Mesenchymal stem cell (in vitro differentiated cells and primary cell): Measurements from ENCODE around the gene ZNF821.
"Not testable (repeated sequence)": the region's sequence is repeated elsewhere in the genome, so short reads cannot be mapped to it uniquely, and the experiment has no call there.

Source experiments
- DNase-seq: peaks from one replicate; pipeline ENCODE4 v3.0.0-alpha.2; 2013
- H2AFZ ChIP-seq: one replicate; pipeline ENCODE4 v1.6.1; 2013; ENCODE audit warnings: low read depth, mild to moderate bottlenecking, control low read depth, inconsistent platforms, low read length, moderate library complexity
- H2AK5ac ChIP-seq: 2 replicates; pipeline ENCODE4 v1.6.1; 2013; ENCODE audit warnings: low read length, moderate library complexity, mild to moderate bottlenecking, inconsistent platforms; ENCODE audit not compliant: severe bottlenecking
- H2BK120ac ChIP-seq: one replicate; pipeline ENCODE4 v1.6.1; 2013; ENCODE audit warnings: low read depth, mild to moderate bottlenecking, inconsistent platforms, low read length, moderate library complexity
- H2BK12ac ChIP-seq, 2 experiments: one replicate each; pipeline ENCODE4 v1.6.1; 2013; ENCODE audit warnings: inconsistent platforms in 2 of 2, low read length in 2 of 2, mild to moderate bottlenecking in 2 of 2, moderate library complexity in 2 of 2, control low read depth in 1 of 2
- H2BK15ac ChIP-seq: one replicate; pipeline ENCODE4 v1.6.1; 2013; ENCODE audit warnings: mild to moderate bottlenecking, low read depth, inconsistent platforms; ENCODE audit not compliant: poor library complexity, severe bottlenecking
- H2BK5ac ChIP-seq: 2 replicates; pipeline ENCODE4 v1.6.1; 2013; ENCODE audit warnings: low read depth, mild to moderate bottlenecking, low read length, control low read depth, inconsistent platforms; ENCODE audit not compliant: poor library complexity, severe bottlenecking
- H3K14ac ChIP-seq, 2 experiments: one replicate each; pipeline ENCODE4 v1.6.1; 2013; ENCODE audit warnings: inconsistent platforms in 2 of 2, low read length in 2 of 2, control low read depth in 1 of 2, mild to moderate bottlenecking in 1 of 2, moderate library complexity in 1 of 2
- H3K18ac ChIP-seq, 2 experiments: one replicate each; pipeline ENCODE4 v1.6.1; 2013; ENCODE audit warnings: inconsistent platforms in 2 of 2, low read length in 2 of 2, control low read depth in 1 of 2, low read depth in 1 of 2, mild to moderate bottlenecking in 1 of 2
- H3K23ac ChIP-seq, 2 experiments: one replicate each; pipeline ENCODE4 v1.6.1; 2013; ENCODE audit warnings: inconsistent platforms in 2 of 2, low read length in 2 of 2, mild to moderate bottlenecking in 2 of 2, moderate library complexity in 2 of 2, control low read depth in 1 of 2
- H3K27ac ChIP-seq: 2 replicates; pipeline ENCODE4 v1.5.1; 2013; ENCODE audit warnings: mild to moderate bottlenecking, moderate library complexity, low read length, control low read depth, inconsistent platforms; ENCODE audit not compliant: poor library complexity, severe bottlenecking
- H3K27me3 ChIP-seq, 2 experiments: 2 replicates each; pipeline versions ENCODE4 v1.6.1 to v1.7.0; 2013; ENCODE audit warnings: low read length in 2 of 2, mild to moderate bottlenecking in 2 of 2, moderate library complexity in 2 of 2, control low read depth in 1 of 2, inconsistent platforms in 1 of 2; ENCODE audit not compliant: control insufficient read depth in 1 of 2, insufficient read depth in 1 of 2
- H3K36me3 ChIP-seq, 2 experiments: 2 replicates each; pipeline versions ENCODE4 v1.6.1 to v1.7.0; 2013; ENCODE audit warnings: low read length in 2 of 2, control low read depth in 1 of 2, inconsistent platforms in 1 of 2, low read depth in 1 of 2, mild to moderate bottlenecking in 1 of 2; ENCODE audit not compliant: insufficient read depth in 2 of 2, control insufficient read depth in 1 of 2
- H3K4ac ChIP-seq, 2 experiments: one replicate each; pipeline ENCODE4 v1.6.1; 2013; ENCODE audit warnings: inconsistent platforms in 2 of 2, low read length in 2 of 2, mild to moderate bottlenecking in 2 of 2, moderate library complexity in 2 of 2, control low read depth in 1 of 2, low read depth in 1 of 2
- H3K4me1 ChIP-seq: 2 replicates; pipeline ENCODE4 v1.6.1; 2013; ENCODE audit warnings: low read depth, low read length, control low read depth; ENCODE audit not compliant: control insufficient read depth, insufficient read depth
- H3K4me2 ChIP-seq: 2 replicates; pipeline ENCODE4 v1.6.1; 2013; ENCODE audit warnings: low read length, mild to moderate bottlenecking, inconsistent platforms; ENCODE audit not compliant: poor library complexity, severe bottlenecking
- H3K4me3 ChIP-seq, 2 experiments: 2 replicates each; pipeline versions ENCODE4 v1.5.1 to v1.7.0; 2013; ENCODE audit warnings: low read length in 2 of 2, mild to moderate bottlenecking in 2 of 2, control low read depth in 1 of 2, low read depth in 1 of 2; ENCODE audit not compliant: insufficient read depth in 1 of 2
- H3K79me1 ChIP-seq: replicated peaks from 2 replicates; pipeline ENCODE4 v1.6.1; 2013; ENCODE audit warnings: mild to moderate bottlenecking, control low read depth, low read length, inconsistent platforms; ENCODE audit not compliant: poor library complexity, severe bottlenecking
- H3K9ac ChIP-seq: 2 replicates; pipeline ENCODE4 v1.7.0; 2013; ENCODE audit warnings: mild to moderate bottlenecking, low read length, moderate library complexity
- H3K9me3 ChIP-seq: 2 replicates; pipeline ENCODE4 v1.7.0; 2013; ENCODE audit warnings: mild to moderate bottlenecking, low read length; ENCODE audit not compliant: control insufficient read depth
- H4K8ac ChIP-seq: one replicate; pipeline ENCODE4 v1.6.1; 2013; ENCODE audit warnings: inconsistent platforms, mild to moderate bottlenecking, low read length, moderate library complexity
- H4K91ac ChIP-seq: one replicate; pipeline ENCODE4 v1.6.1; 2013; ENCODE audit warnings: mild to moderate bottlenecking, low read length, inconsistent platforms
- WGBS: methylation state at CpG from one replicate; pipeline ENCODE4 v1.1.7; 2013; ENCODE audit warnings: mixed read lengths; 5-methylcytosine and 5-hydroxymethylcytosine counted together

Gene ZNF821

DNA sequence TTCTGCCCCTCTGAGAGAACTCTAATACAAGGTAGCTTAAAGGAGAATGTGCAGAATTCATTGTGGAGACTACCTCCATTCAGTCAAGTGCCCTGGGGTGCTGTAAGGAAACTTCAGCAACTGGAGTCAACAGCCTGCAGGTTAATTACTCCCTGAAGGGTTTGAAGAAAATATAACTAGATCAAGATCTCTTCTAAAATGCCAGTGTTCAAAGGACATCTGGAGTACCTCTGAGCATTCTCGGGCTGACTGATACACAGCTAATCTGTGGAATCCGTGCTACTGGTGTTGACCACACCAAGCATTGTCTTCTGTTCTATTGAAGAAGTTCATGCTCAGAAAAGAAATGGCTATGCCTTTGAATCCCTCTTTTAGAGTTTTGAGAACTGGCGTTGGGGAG, 49.7 kb downstream of the ZNF821 start:
- no peak overlapping the region for H2BK12ac ChIP-seq
- 96% methylated on average over 3 of the region's 3 CpGs for WGBS
- no peak overlapping the region for H4K8ac ChIP-seq
- no peak overlapping the region for H2BK5ac ChIP-seq
- no peak for DNase-seq
- H2BK15ac ChIP-seq = no peak overlapping the region
- no peaks in the 10 kb centered on the region for H3K9me3 ChIP-seq
- H3K18ac ChIP-seq = no peak overlapping the region
- no peak overlapping the region for H2AFZ ChIP-seq
- no peak overlapping the region for H3K4me2 ChIP-seq
- no peak overlapping the region for H3K9ac ChIP-seq
- H2AK5ac ChIP-seq = no peak overlapping the region
- no peaks in the 10 kb centered on the region for H3K79me1 ChIP-seq
- H3K4me1 ChIP-seq = no peaks in the 10 kb centered on the region
- H2BK120ac ChIP-seq = no peak overlapping the region
- H3K36me3 ChIP-seq = no peaks in the 10 kb centered on the region
- H3K14ac ChIP-seq = no peak overlapping the region
- H4K91ac ChIP-seq = no peak overlapping the region
- H3K4me3 ChIP-seq = no peak overlapping the region
- H3K4ac ChIP-seq = no peak overlapping the region
- H3K27me3 ChIP-seq = no peaks in the 10 kb centered on the region
- no peak overlapping the region for H3K23ac ChIP-seq
- no peak overlapping the region for H3K27ac ChIP-seq

DNA sequence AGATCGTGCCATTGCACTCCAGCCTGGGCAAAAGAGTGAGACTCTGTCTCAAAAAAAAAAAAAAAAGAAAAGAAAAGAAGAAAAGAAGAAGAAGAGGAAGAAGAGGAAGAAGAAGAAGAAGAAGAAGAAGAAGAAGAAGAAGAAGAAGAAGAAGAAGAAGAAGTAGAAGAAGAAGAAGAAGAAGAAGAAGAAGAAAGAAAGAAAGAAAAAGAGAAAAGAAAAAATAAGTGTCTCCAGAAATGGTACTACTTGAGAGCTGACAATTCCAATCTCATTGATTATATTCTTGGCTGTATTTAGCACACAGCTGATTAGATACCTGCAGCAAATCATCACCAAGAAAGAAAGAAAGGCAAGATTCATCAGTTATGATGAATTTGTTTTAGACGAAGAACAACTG, 51.9 kb downstream of the ZNF821 start:
- 74% methylated on average over 2 of the region's 2 CpGs for WGBS
- H3K14ac ChIP-seq, H3K9ac ChIP-seq, H3K9me3 ChIP-seq, H3K36me3 ChIP-seq, H2BK5ac ChIP-seq, H3K27ac ChIP-seq, H4K8ac ChIP-seq, H2BK15ac ChIP-seq, H4K91ac ChIP-seq, H3K4ac ChIP-seq, H2AK5ac ChIP-seq, H2BK120ac ChIP-seq, H3K23ac ChIP-seq, H2BK12ac ChIP-seq, H3K4me3 ChIP-seq, H3K18ac ChIP-seq, DNase-seq, H2AFZ ChIP-seq, H3K79me1 ChIP-seq, H3K4me1 ChIP-seq, H3K4me2 ChIP-seq, H3K27me3 ChIP-seq: not testable (repeated sequence)

DNA sequence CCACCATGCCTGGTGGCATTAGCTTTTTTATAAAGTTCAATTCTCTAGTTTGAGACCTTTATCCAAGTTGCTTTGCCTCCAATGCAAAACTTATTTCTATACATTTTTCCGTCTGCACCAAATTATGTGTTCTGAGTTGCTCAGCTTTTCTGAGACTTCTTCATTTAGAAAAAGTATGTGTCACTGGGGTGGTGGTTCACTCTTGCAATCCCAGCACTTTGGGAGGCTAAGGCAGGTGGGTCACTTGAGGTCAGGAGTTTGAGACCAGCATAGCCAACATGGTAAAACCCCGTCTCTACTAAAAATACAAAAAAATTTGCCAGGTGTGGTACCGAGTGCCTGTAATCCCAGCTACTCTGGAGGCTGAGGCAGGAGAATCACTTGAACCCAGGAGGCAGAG, 52.3 kb downstream of the ZNF821 start:
- H2AK5ac ChIP-seq, H3K14ac ChIP-seq, H3K18ac ChIP-seq, H2BK5ac ChIP-seq, H3K4ac ChIP-seq, H2BK15ac ChIP-seq, H3K4me1 ChIP-seq, DNase-seq, H3K9me3 ChIP-seq, H3K36me3 ChIP-seq, H3K27ac ChIP-seq, H4K8ac ChIP-seq, H3K23ac ChIP-seq, H3K27me3 ChIP-seq, H2BK12ac ChIP-seq, H4K91ac ChIP-seq, H3K79me1 ChIP-seq, H3K4me3 ChIP-seq, H2BK120ac ChIP-seq, H2AFZ ChIP-seq, H3K9ac ChIP-seq, H3K4me2 ChIP-seq: not testable (repeated sequence)
- WGBS = 93% methylated on average over 3 of the region's 3 CpGs

DNA sequence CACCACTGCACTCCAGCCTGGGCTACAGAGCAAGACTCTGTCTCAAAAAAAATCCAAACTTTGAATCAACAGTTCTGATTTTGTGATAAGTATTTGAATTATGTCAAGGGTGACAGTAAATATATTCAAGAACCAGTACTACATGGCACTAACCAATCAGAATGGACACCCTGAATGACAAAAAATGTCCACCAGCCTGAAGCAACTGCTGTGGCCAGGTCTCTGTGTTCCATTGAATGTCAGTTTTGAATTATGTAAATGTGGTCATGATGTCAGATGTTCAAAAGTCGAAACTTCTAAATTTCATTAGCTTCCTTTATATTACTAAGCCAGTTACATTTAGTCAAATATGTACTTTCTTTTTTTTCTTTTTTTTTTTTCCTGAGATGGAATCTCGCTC, 53.6 kb downstream of the ZNF821 start:
- no peak overlapping the region for H3K18ac ChIP-seq
- H3K36me3 ChIP-seq = peaks cover 0 to 3% of the 10 kb centered on the region in 2 experiments
- H2BK120ac ChIP-seq = no peak overlapping the region
- no peak overlapping the region for H3K27ac ChIP-seq
- no peak overlapping the region for H3K4me3 ChIP-seq
- WGBS = 100% methylated on average over 1 of the region's 2 CpGs
- H3K4ac ChIP-seq = no peak overlapping the region
- no peak overlapping the region for H3K9ac ChIP-seq
- no peak overlapping the region for H3K14ac ChIP-seq
- DNase-seq = no peak
- H2BK15ac ChIP-seq = no peak overlapping the region
- no peak overlapping the region for H2AFZ ChIP-seq
- H3K27me3 ChIP-seq = no peaks in the 10 kb centered on the region
- no peak overlapping the region for H3K4me2 ChIP-seq
- H3K9me3 ChIP-seq = no peaks in the 10 kb centered on the region
- no peak overlapping the region for H3K23ac ChIP-seq
- H2BK5ac ChIP-seq = no peak overlapping the region
- no peak overlapping the region for H2BK12ac ChIP-seq
- no peak overlapping the region for H4K91ac ChIP-seq
- no peaks in the 10 kb centered on the region for H3K79me1 ChIP-seq
- no peak overlapping the region for H2AK5ac ChIP-seq
- H4K8ac ChIP-seq = no peak overlapping the region
- H3K4me1 ChIP-seq = no peaks in the 10 kb centered on the region
